SU-DHL-6 (cell line): ENCODE data around the gene IFNG-AS1.
A peak's percentile ranks its signal among the peaks of the same experiment; 100 is the strongest.

Experiments used
- H2AFZ ChIP-seq: fragments of 200-600 bp; sonication (generic); 2 replicates; pipeline ENCODE4 v1.6.1; 2014; ENCODE audit warnings: low read depth, mild to moderate bottlenecking, moderate library complexity, mixed read lengths, antibody characterized with exemption, low read length; ENCODE audit not compliant: severe bottlenecking
- H3F3A ChIP-seq: fragments of 200-600 bp; shearing (Covaris generic); 2 replicates; pipeline ENCODE4 v1.6.0; 2016; ENCODE audit warnings: antibody characterized with exemption, mild to moderate bottlenecking; ENCODE audit not compliant: insufficient read depth
- H3K27ac ChIP-seq: fragments of 200-600 bp; sonication (generic); 2 replicates; pipeline ENCODE4 v1.5.1; 2016; ENCODE audit warnings: low read depth, mild to moderate bottlenecking, low read length, moderate library complexity, mixed read lengths
- H3K27me3 ChIP-seq: fragments of 200-600 bp; sonication (generic), shearing (Covaris generic); 2 replicates; pipeline ENCODE4 v1.6.0; 2014; ENCODE audit warnings: mild to moderate bottlenecking, low read length
- H3K36me3 ChIP-seq: fragments of 200-600 bp; sonication (generic); 2 replicates; pipeline ENCODE4 v1.6.1; 2014; ENCODE audit warnings: mild to moderate bottlenecking, low read length, mixed read lengths
- H3K4me2 ChIP-seq: fragments of 300-600, 200-600 bp; shearing (Covaris generic), sonication (generic); 2 replicates; pipeline ENCODE4 v1.6.0; 2014; ENCODE audit warnings: low read length, low read depth, mild to moderate bottlenecking; ENCODE audit not compliant: poor library complexity, severe bottlenecking
- H3K4me3 ChIP-seq: fragments of 200-600 bp; sonication (generic); 2 replicates; pipeline ENCODE4 v1.5.1; 2014; ENCODE audit warnings: antibody characterized with exemption, low read length, mild to moderate bottlenecking, mixed read lengths; ENCODE audit not compliant: insufficient read depth, poor library complexity, severe bottlenecking
- H3K79me2 ChIP-seq: fragments of 200-600 bp; sonication (generic); 2 replicates; pipeline ENCODE4 v1.6.1; 2014; ENCODE audit warnings: mild to moderate bottlenecking, low read length, moderate library complexity; ENCODE audit not compliant: insufficient read depth
- H3K9ac ChIP-seq: fragments of 200-600 bp; sonication (generic); 2 replicates; pipeline ENCODE4 v1.7.0; 2014; ENCODE audit warnings: mild to moderate bottlenecking, low read length
- H3K9me2 ChIP-seq: fragments of 200-600 bp; sonication (generic); replicated peaks from 2 replicates; pipeline ENCODE4 v1.6.1; 2014; ENCODE audit warnings: low read length; ENCODE audit not compliant: insufficient read depth
- H3K9me3 ChIP-seq: fragments of 200-600 bp; sonication (generic); 2 replicates; pipeline ENCODE4 v1.6.1; 2014; ENCODE audit warnings: low read length, mixed read lengths; ENCODE audit not compliant: insufficient read depth
- H4K20me1 ChIP-seq: fragments of 200-600 bp; sonication (generic); 2 replicates; pipeline ENCODE4 v1.6.1; 2014; ENCODE audit warnings: low read depth, mild to moderate bottlenecking, antibody characterized with exemption, low read length, moderate library complexity, mixed read lengths
- EZH2phosphoT487 ChIP-seq: fragments of 200-600 bp; sonication (generic), shearing (Covaris generic); conservative IDR thresholded peaks from 2 replicates; pipeline ENCODE4 v1.6.1; 2018; ENCODE audit warnings: mild to moderate bottlenecking, antibody characterized with exemption, low read length, moderate library complexity, mixed read lengths
- TF ChIP-seq, protein P1 (sequence below): fragments of 200-600 bp; sonication (generic); IDR thresholded peaks from one replicate; pipeline ENCODE4 v1.5.1; 2017; ENCODE audit warnings: antibody characterized with exemption, mild to moderate bottlenecking, low read length, moderate library complexity; ENCODE audit not compliant: insufficient read depth, poor library complexity, severe bottlenecking

IFNG-AS1 gene

GRCh38 chr12:67982164-67982563 lies 7.1 kb upstream of the IFNG-AS1 start:
- H3K9ac ChIP-seq = no peak overlapping the region
- no peak overlapping the region for H3K4me2 ChIP-seq

GRCh38 chr12:67986632-67987031 lies 2.6 kb upstream of the IFNG-AS1 start:
- no peak overlapping the region for H3K4me3 ChIP-seq
- H2AFZ ChIP-seq = no peak overlapping the region
- peaks cover 24% of the 10 kb centered on the region for H3K79me2 ChIP-seq
- H3K9me2 ChIP-seq = no peaks in the 10 kb centered on the region
- no peak overlapping the region for H3K27ac ChIP-seq
- no peak overlapping the region for H3K9ac ChIP-seq
- no peaks in the 10 kb centered on the region for H3K36me3 ChIP-seq
- peaks cover 35% of the 10 kb centered on the region for H3F3A ChIP-seq
- H3K27me3 ChIP-seq = no peaks in the 10 kb centered on the region
- no peak overlapping the region for H3K4me2 ChIP-seq
- TF ChIP-seq, protein P1, sequence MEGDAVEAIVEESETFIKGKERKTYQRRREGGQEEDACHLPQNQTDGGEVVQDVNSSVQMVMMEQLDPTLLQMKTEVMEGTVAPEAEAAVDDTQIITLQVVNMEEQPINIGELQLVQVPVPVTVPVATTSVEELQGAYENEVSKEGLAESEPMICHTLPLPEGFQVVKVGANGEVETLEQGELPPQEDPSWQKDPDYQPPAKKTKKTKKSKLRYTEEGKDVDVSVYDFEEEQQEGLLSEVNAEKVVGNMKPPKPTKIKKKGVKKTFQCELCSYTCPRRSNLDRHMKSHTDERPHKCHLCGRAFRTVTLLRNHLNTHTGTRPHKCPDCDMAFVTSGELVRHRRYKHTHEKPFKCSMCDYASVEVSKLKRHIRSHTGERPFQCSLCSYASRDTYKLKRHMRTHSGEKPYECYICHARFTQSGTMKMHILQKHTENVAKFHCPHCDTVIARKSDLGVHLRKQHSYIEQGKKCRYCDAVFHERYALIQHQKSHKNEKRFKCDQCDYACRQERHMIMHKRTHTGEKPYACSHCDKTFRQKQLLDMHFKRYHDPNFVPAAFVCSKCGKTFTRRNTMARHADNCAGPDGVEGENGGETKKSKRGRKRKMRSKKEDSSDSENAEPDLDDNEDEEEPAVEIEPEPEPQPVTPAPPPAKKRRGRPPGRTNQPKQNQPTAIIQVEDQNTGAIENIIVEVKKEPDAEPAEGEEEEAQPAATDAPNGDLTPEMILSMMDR = no peak
- no peak for TF ChIP-seq EZH2phosphoT487
- no peaks in the 10 kb centered on the region for H3K9me3 ChIP-seq
- no peaks in the 10 kb centered on the region for H4K20me1 ChIP-seq

More at GRCh38 chr12:67982164-67982563, 7.1 kb upstream of the IFNG-AS1 start:
- Histone ChIP-seq H3K9me2 (no peaks in the 10 kb centered on the region), H3K27ac (no peak overlapping the region), H2AFZ (no peak overlapping the region), H3K36me3 (no peaks in the 10 kb centered on the region), H3K4me3 (no peak overlapping the region), H3F3A (no peaks in the 10 kb centered on the region), H4K20me1 (no peaks in the 10 kb centered on the region), H3K9me3 (no peaks in the 10 kb centered on the region), H3K79me2 (no peaks in the 10 kb centered on the region), H3K27me3 (no peaks in the 10 kb centered on the region)
- TF ChIP-seq EZH2phosphoT487 = no peak
- TF ChIP-seq, protein P1 = no peak

GRCh38 chr12:67988601-67989021 lies 636 bp upstream of the IFNG-AS1 start:
- H3K4me3 ChIP-seq = peak overlapping the region; percentile 64
- peaks cover 35% of the 10 kb centered on the region for H3F3A ChIP-seq
- H3K9me3 ChIP-seq = no peaks in the 10 kb centered on the region
- H3K36me3 ChIP-seq = peaks cover 8% of the 10 kb centered on the region; the same call in 1 of the 2 replicates
- H3K4me2 ChIP-seq = peak overlapping the region; percentile 90
- H3K9me2 ChIP-seq = no peaks in the 10 kb centered on the region
- TF ChIP-seq EZH2phosphoT487 = no peak
- TF ChIP-seq, protein P1 = no peak
- H2AFZ ChIP-seq = peak overlapping the region; percentile 22
- H3K9ac ChIP-seq = peak overlapping the region; percentile 73
- peak overlapping the region; percentile 97 for H3K27ac ChIP-seq
- H3K27me3 ChIP-seq = no peaks in the 10 kb centered on the region
- H3K79me2 ChIP-seq = peaks cover 43% of the 10 kb centered on the region
- no peaks in the 10 kb centered on the region for H4K20me1 ChIP-seq
